ENCODE results near the gene SCN8A.
"Not testable (repeated sequence)": the region's sequence is repeated elsewhere in the genome, so short reads cannot be mapped to it uniquely, and the experiment has no call there.

Gene SCN8A

GRCh38 chr12:51591016-51591901, at the start of gene SCN8A:
TSS of gene SCN8A (plus strand) at chr12:51591233. CDS start at chr12:51662818, 71,585 bp downstream.
- peak; percentile 62 for DNase-seq

GRCh38 chr12:51546097-51546496, 44.9 kb upstream of the SCN8A start:
- DNase-seq, result no peak

- no peak for DNase-seq
Observed at GRCh38 chr12:51547606-51548005, 43.4 kb upstream of the SCN8A start.

- DNase-seq, result no peak
Observed at GRCh38 chr12:51548241-51548640, 42.8 kb upstream of the SCN8A start.

DNA sequence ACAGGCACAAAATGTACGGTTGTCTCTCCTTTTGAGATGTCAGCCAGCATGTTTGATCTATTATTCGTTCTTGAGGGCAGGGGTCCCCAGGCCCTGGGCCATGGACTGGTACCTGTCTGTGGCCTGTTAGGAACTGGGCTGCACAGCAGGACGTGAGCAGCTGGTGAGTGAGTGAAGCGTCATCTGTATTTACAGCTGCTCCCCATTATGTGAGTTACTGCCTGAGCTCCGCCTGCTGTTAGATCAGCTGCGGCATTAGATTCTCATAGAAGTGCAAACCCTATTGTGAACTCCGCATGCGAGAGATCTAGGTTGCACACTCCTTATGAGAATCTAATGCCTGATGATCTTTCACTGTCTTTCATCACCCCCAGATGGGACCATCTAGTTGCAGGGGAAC, 41.4 kb upstream of the SCN8A start:
- DNase-seq, result no peak

DNA sequence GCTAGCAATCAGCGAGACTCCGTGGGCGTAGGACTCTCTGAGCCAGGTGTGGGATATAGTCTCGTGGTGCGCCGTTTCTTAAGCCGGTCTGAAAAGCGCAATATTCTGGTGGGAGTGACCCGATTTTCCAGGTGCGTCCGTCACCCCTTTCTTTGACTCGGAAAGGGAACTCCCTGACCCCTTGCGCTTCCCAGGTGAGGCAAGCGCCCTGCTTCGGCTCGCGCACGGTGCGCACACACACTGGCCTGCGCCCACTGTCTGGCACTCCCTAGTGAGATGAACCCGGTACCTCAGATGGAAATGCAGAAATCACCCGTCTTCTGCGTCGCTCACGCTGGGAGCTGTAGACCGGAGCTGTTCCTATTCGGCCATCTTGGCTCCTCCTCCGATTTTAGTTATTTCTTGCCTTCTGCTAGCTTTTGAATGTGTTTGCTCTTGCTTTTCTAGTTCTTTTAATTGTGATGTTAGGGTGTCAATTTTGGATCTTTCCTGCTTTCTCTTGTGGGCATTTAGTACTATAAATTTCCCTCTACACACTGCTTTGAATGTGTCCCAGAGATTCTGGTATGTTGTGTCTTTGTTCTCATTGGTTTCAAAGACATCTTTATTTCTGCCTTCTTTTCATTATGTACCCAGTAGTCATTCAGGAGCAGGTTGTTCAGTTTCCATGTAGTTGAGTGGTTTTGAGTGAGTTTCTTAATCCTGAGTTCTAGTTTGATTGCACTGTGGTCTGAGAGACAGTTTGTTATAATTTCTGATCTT, 22.6 kb upstream of the SCN8A start:
- DNase-seq, result not testable (repeated sequence)

GRCh38 chr12:51579321-51579850, 11.6 kb upstream of the SCN8A start:
- no peak for DNase-seq

DNA sequence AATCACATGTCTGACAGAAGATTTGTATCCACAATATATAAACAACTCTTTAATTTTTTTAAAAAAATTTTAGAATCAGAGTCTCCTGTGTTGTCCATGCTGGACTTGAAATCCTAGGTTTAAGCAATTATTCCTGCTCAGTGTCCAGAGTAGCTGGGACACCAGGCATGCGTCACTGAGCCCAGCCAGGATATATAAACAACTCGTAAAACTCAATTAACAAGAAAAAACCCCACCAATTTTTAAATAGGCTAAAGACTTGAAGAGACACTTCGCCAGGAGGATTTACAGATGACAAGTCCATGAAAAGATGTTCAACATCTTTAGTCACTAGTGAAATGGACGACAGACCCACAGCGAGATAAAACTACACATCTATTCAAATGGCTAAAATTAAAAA, 2.0 kb upstream of the SCN8A start:
- no peak for DNase-seq

- no peak for DNase-seq
Observed at GRCh38 chr12:51589557-51590176, 1.4 kb upstream of the SCN8A start.

GRCh38 chr12:51590347-51591015, 552 bp upstream of the SCN8A start:
- peak; percentile 81 for DNase-seq

- no peak for DNase-seq
Observed at GRCh38 chr12:51592034-51592705, 1.1 kb downstream of the SCN8A start.

- no peak for DNase-seq
Observed at GRCh38 chr12:51593021-51593420, 2.0 kb downstream of the SCN8A start.

- no peak for DNase-seq
Observed at GRCh38 chr12:51593539-51593938, 2.5 kb downstream of the SCN8A start.

GRCh38 chr12:51598156-51598555, 7.1 kb downstream of the SCN8A start:
- DNase-seq, result no peak

GRCh38 chr12:51600721-51601120, 9.7 kb downstream of the SCN8A start:
- DNase-seq, result no peak

- DNase-seq, result no peak
Observed at GRCh38 chr12:51601241-51601640, 10.2 kb downstream of the SCN8A start.

- not testable (repeated sequence) for DNase-seq
Observed at GRCh38 chr12:51605896-51606295, 14.9 kb downstream of the SCN8A start.

DNA sequence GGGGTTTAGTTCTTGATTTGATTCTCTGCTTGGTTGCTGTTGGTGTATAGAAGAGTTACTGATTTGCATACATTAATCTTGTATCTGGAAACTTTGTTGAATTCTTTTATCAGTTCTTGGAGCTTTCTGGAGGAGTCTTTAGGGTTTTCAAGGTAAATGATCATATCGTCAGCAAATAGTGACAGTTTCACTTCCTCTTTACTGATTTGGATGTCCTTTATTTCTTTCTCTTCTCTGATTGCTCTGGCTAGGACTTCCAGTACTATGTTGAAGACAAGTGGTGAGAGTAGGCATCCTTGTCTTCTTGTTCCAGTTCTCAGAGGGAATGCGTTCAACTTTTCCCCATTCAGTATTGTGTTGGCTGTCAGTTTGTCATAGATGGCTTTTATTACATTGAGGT, 16.2 kb downstream of the SCN8A start:
- not testable (repeated sequence) for DNase-seq

DNA sequence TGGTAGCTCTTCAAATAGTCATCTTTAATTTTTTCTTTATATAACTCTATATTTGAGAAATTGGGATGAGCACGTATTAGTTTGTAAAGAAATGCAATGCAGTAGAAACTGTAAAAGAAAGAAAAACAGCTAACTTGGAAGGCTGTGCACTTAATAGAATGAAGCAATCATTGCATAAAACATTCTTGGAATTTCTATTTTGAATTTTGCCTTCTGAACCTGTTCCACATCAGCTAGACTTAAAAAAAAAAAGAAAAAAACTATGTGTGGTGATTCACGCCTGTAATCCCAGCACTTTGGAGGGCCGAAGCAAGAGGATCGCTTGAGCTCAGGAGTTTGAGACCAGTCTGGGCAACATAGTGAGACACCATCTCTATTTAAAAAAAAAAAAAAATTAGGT, 29.4 kb downstream of the SCN8A start:
- DNase-seq, result no peak

- DNase-seq, result no peak
Observed at GRCh38 chr12:51621156-51621922, 30.3 kb downstream of the SCN8A start.

GRCh38 chr12:51622564-51622963, 31.5 kb downstream of the SCN8A start:
- DNase-seq, result no peak

Measured in activated T-cell treated with anti-CD3 and anti-CD28 coated beads, Interleukin-2, amount 50 U/mL, for 1 hour (primary cell).